T-cell (primary cell): Measurements from ENCODE around the gene TMTC1. TPM values are rescaled to one million over a fixed set of nuclear protein-coding genes. Genes with fewer than 3 reads are reported as not detected.

Experiments
- ATAC-seq, 4 experiments: fragments of 200-7000 bp in 3 of 4; fragments of 150-1000 bp in 1 of 4; cut with Tn5 transposase; replicated peaks in 1 of 4; 1 replicate in 3 of 4; 2 replicates in 1 of 4; pipeline ENCODE4 v1.10.0; 2021; ENCODE audit warnings: moderate library complexity in 3 of 4, mild to moderate bottlenecking in 2 of 4, moderate number of reproducible peaks in 1 of 4
- CTCF ChIA-PET, 2 donors: fragments of 300-600 bp; sonication (Branson Sonifier 250); formaldehyde crosslinking; loops; one replicate each; lab custom pipeline; 2022; ENCODE audit warnings: antibody characterized with exemption in 2 of 2; lab: Charles Lee
- POLR2A ChIA-PET, 2 donors: fragments of 300-600 bp; sonication (Branson Sonifier 250); formaldehyde crosslinking; loops; one replicate each; lab custom pipeline; 2022; ENCODE audit warnings: antibody characterized with exemption in 2 of 2; lab: Charles Lee
- DNase-seq, 35 experiments: peaks; one replicate each; pipeline versions ENCODE4 v3.0.0 to v3.0.0-alpha.2; 2013 to 2023
- H3K27ac ChIP-seq: one replicate; pipeline ENCODE4 v1.5.1; 2013; ENCODE audit warnings: low read length
- H3K27me3 ChIP-seq, 2 experiments: replicated peaks in 1 of 2; 1 replicate in 1 of 2; 2 replicates in 1 of 2; pipeline versions ENCODE4 v1.6.1 to v1.7.0; 2013; ENCODE audit warnings: low read length in 1 of 2, mixed read lengths in 1 of 2; ENCODE audit not compliant: control insufficient read depth in 2 of 2, insufficient read depth in 2 of 2; ENCODE audit errors: extremely low read depth in 1 of 2
- H3K36me3 ChIP-seq, 2 donors: 1 replicate in 1 of 2; 2 replicates in 1 of 2; pipeline versions ENCODE4 v1.6.1 to v1.7.0; 2013; ENCODE audit warnings: low read length in 1 of 2; ENCODE audit not compliant: control insufficient read depth in 2 of 2, insufficient read depth in 1 of 2; ENCODE audit errors: extremely low read depth in 1 of 2
- H3K4me1 ChIP-seq, 2 experiments: 1 replicate in 1 of 2; 2 replicates in 1 of 2; pipeline versions ENCODE4 v1.6.1 to v1.7.0; 2013; ENCODE audit warnings: low read length in 2 of 2, mixed read lengths in 1 of 2; ENCODE audit not compliant: insufficient read depth in 2 of 2, control insufficient read depth in 1 of 2; ENCODE audit errors: extremely low read depth in 1 of 2
- H3K4me3 ChIP-seq, 2 donors: 1 replicate in 1 of 2; 2 replicates in 1 of 2; pipeline versions ENCODE4 v1.5.1 to v1.7.0; 2013; ENCODE audit warnings: mild to moderate bottlenecking in 2 of 2, low read length in 1 of 2, moderate library complexity in 1 of 2; ENCODE audit not compliant: control insufficient read depth in 1 of 2; ENCODE audit errors: extremely low read depth in 1 of 2
- H3K9me3 ChIP-seq: 2 replicates; pipeline ENCODE4 v1.7.0; 2013
- H3K27ac Mint-ChIP-seq, 2 donors: one replicate each; pipeline ENCODE4 v1.8.0; 2020 to 2021; ENCODE audit warnings: mild to moderate bottlenecking in 2 of 2, mixed read lengths in 2 of 2
- H3K27me3 Mint-ChIP-seq, 2 donors: one replicate each; pipeline ENCODE4 v1.8.0; 2021 to 2022; ENCODE audit warnings: mixed read lengths in 2 of 2
- H3K36me3 Mint-ChIP-seq: one replicate; pipeline ENCODE4 v1.8.0; 2021; ENCODE audit warnings: mixed read lengths
- H3K4me1 Mint-ChIP-seq, 3 donors: one replicate each; pipeline ENCODE4 v1.8.0; 2020 to 2022; ENCODE audit warnings: mixed read lengths in 3 of 3, mild to moderate bottlenecking in 1 of 3
- H3K4me3 Mint-ChIP-seq, 3 donors: one replicate each; pipeline ENCODE4 v1.8.0; 2020 to 2022; ENCODE audit warnings: mild to moderate bottlenecking in 3 of 3, mixed read lengths in 3 of 3, moderate library complexity in 3 of 3
- H3K9me3 Mint-ChIP-seq, 3 donors: one replicate each; pipeline ENCODE4 v1.8.0; 2020 to 2022; ENCODE audit warnings: mixed read lengths in 3 of 3
- whole genome bisulfite sequencing: methylation state at CpG from one replicate; pipeline ENCODE4 v1.1.5; 2013; ENCODE audit warnings: missing lambda C conversion rate; ENCODE audit not compliant: insufficient coverage; 5-methylcytosine and 5-hydroxymethylcytosine counted together
- total RNA-seq, 35 experiments: library from RNA in 6 of 35; stranded (reverse) in 6 of 35; fragments of 120-200 nt in 1 of 35; gene quantifications; one replicate each; pipeline versions ENCODE4 v1.2.1 to v1.2.4 and lab custom pipeline; 2013 to 2026

The TMTC1 gene
- total RNA-seq (under 1 TPM in 4 of 5 donors, not detected in 1; 0.10 to 0.44 (median 0.29) TPM), total RNA-seq (lab: John Stamatoyannopoulos, UW) (0 to 0.94 (median 0.04) reads per million in 29 experiments)
- total RNA-seq (2013) = 0.09 TPM

GRCh38 chr12:29783773-29784666 lies at the start of gene TMTC1:
TSS of gene TMTC1 (minus strand) at chr12:29783942. CDS start at chr12:29783751, 191 bp downstream.
- Mint-ChIP-seq H3K4me1 (peaks cover 0 to 7% (median 4%) of the 10 kb centered on the region in 3 donors), H3K9me3 (peaks cover 0 to 8% (median 0%) of the 10 kb centered on the region in 3 donors), H3K36me3 (no peaks in the 10 kb centered on the region), H3K4me3 (peak within 1 kb of the TSS in 2 of 3 donors; percentile 17 to 52), H3K27me3 (peaks cover 28 to 41% of the 10 kb centered on the region in 2 donors), H3K27ac (no peak within 1 kb of the TSS)
- ATAC-seq (no peak), DNase-seq (no peak)
- Histone ChIP-seq H3K4me3 (no peak within 1 kb of the TSS), H3K27ac (no peak within 1 kb of the TSS), H3K9me3 (peaks cover 4% of the 10 kb centered on the region), H3K27me3 (peaks cover 20 to 29% of the 10 kb centered on the region in 2 experiments), H3K36me3 (no peaks in the 10 kb centered on the region), H3K4me1 (peaks cover 0 to 6% of the 10 kb centered on the region in 2 experiments)
- ChIA-PET POLR2A (no interaction called here), CTCF (no interaction called here)
- 4% methylated on average over 70 of the region's 87 CpGs for WGBS

- no peaks in the 10 kb centered on the region for H3K27me3 ChIP-seq
- Mint-ChIP-seq H3K4me1 (no peaks in the 10 kb centered on the region), H3K36me3 (no peaks in the 10 kb centered on the region), H3K27me3 (no peaks in the 10 kb centered on the region), H3K4me3 (no peak overlapping the region), H3K9me3 (peaks cover 28 to 44% (median 37%) of the 10 kb centered on the region in 3 donors), H3K27ac (no peak overlapping the region)
- no peaks in the 10 kb centered on the region for H3K9me3 ChIP-seq
- H3K36me3 ChIP-seq = no peaks in the 10 kb centered on the region
- H3K4me3 ChIP-seq = no peak overlapping the region
- no peak for ATAC-seq
- CTCF ChIA-PET = no interaction called here
- H3K27ac ChIP-seq = no peak overlapping the region
- WGBS = 50% methylated on average over 2 of the region's 3 CpGs
- H3K4me1 ChIP-seq = no peaks in the 10 kb centered on the region
- no peak for DNase-seq
- POLR2A ChIA-PET = no interaction called here
Measured at GRCh38 chr12:29831173-29831572, 47.4 kb upstream of the TMTC1 start.

DNA sequence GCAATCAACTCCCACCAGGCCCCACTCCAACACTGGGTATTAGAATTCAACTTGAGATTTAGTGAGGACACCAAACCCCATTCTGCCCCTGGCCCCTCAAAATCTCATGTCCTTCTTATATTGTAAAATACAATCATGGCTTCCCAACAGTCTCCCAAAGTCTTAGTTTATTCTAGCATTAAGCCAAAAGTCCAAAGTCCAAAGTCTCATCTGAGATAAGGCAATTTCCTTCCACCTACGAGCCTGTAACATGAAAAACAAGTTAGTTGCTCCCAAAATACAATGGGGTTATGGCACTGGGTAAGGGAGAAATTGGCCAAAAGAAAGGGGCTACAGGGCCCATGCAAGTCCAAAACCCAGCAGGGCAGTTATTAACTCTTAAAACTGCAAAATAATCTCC lies 46.6 kb upstream of the TMTC1 start:
- H3K27me3 Mint-ChIP-seq = no peaks in the 10 kb centered on the region
- no CpG with 5 or more reads among the region's 1 CpG for WGBS

GRCh38 chr12:29818916-29819623 lies 35.3 kb upstream of the TMTC1 start:
- H3K4me3 ChIP-seq = no peak overlapping the region
- no peaks in the 10 kb centered on the region for H3K27me3 Mint-ChIP-seq
- CTCF ChIA-PET = no interaction called here
- DNase-seq = no peak
- no peaks in the 10 kb centered on the region for H3K4me1 ChIP-seq
- H3K9me3 Mint-ChIP-seq = peaks cover 0 to 5% (median 3%) of the 10 kb centered on the region in 3 donors
- H3K36me3 ChIP-seq = no peaks in the 10 kb centered on the region
- H3K4me3 Mint-ChIP-seq = no peak overlapping the region
- H3K27ac ChIP-seq = no peak overlapping the region
- H3K4me1 Mint-ChIP-seq = no peaks in the 10 kb centered on the region
- WGBS = no CpG with 5 or more reads among the region's 2 CpGs
- no peak overlapping the region for H3K27ac Mint-ChIP-seq
- no peak for ATAC-seq
- no peaks in the 10 kb centered on the region for H3K9me3 ChIP-seq
- POLR2A ChIA-PET = no interaction called here
- H3K36me3 Mint-ChIP-seq = no peaks in the 10 kb centered on the region
- H3K27me3 ChIP-seq = no peaks in the 10 kb centered on the region

More for the DNA sequence above, 46.6 kb upstream of the TMTC1 start:
- ATAC-seq (no peak), DNase-seq (no peak)
- Mint-ChIP-seq H3K27ac (no peak overlapping the region), H3K4me1 (no peaks in the 10 kb centered on the region), H3K36me3 (no peaks in the 10 kb centered on the region), H3K4me3 (no peak overlapping the region), H3K9me3 (peaks cover 24 to 42% (median 41%) of the 10 kb centered on the region in 3 donors)
- ChIA-PET CTCF (no interaction called here), POLR2A (no interaction called here)
- no peaks in the 10 kb centered on the region for H3K36me3 ChIP-seq
- H3K27ac ChIP-seq = no peak overlapping the region
- no peaks in the 10 kb centered on the region for H3K27me3 ChIP-seq
- H3K9me3 ChIP-seq = no peaks in the 10 kb centered on the region
- H3K4me1 ChIP-seq = no peaks in the 10 kb centered on the region
- no peak overlapping the region for H3K4me3 ChIP-seq

DNA sequence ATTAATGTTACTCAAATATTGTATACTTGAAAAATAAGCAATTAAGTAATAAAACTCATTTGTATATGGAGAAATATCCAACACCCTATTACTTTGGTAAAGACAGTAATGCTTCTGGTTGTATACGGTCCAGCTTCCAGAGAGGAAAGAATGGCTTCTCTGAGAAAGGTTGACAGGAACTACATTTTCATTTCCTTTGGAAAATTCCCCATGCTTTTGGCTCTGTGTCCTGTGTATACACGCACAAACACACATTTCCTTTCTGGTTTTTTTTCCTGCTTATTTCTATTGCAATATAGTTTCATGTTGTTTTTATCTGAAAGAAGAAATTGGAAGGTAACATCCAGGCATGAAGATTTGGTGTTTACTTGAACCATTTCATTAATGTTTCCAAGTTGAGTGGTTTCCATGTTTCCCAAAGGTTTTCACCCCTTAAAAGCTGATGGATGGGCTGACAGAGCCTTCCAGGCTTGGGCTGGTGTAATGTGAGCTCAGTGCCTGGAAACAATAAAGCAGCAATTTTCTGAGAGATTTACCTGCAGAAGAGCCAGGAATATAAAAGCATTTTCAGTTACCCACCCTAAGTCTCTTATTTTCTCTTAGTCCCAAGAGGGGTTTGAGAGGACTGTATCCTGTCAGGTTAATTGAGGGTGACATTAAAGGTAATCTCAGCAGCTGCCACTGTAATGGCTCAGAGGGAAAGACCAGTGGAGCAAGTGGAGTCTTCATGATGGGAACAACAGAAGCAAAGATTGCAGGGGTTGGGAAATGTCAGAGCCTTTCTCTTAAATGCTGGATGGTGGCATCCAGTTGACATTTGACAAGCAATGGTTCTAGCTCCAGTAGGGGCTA lies 33.4 kb upstream of the TMTC1 start:
- Mint-ChIP-seq H3K4me3 (no peak overlapping the region), H3K27me3 (no peaks in the 10 kb centered on the region), H3K36me3 (no peaks in the 10 kb centered on the region), H3K4me1 (no peaks in the 10 kb centered on the region), H3K9me3 (peaks cover 0 to 9% (median 3%) of the 10 kb centered on the region in 3 donors), H3K27ac (no peak overlapping the region)
- Histone ChIP-seq H3K4me1 (no peaks in the 10 kb centered on the region), H3K27me3 (no peaks in the 10 kb centered on the region), H3K36me3 (no peaks in the 10 kb centered on the region), H3K9me3 (no peaks in the 10 kb centered on the region), H3K27ac (no peak overlapping the region), H3K4me3 (no peak overlapping the region)
- no peak for ATAC-seq
- no peak for DNase-seq
- no CpG with 5 or more reads among the region's 2 CpGs for WGBS
- ChIA-PET CTCF (no interaction called here), POLR2A (no interaction called here)
